Endodermal cell (in vitro differentiated cells): ENCODE results near the gene APH1B. TPM values are rescaled to one million over a fixed set of nuclear protein-coding genes. Genes with fewer than 3 reads are reported as not detected.
"Not testable (repeated sequence)": the region's sequence is repeated elsewhere in the genome, so short reads cannot be mapped to it uniquely, and the experiment has no call there.

Source experiments
- DNase-seq: peaks from one replicate; pipeline ENCODE4 v3.0.0-alpha.2; 2017
- H3K27ac ChIP-seq: 2 replicates; pipeline ENCODE4 v1.5.1; 2013; ENCODE audit warnings: mild to moderate bottlenecking, low read depth, low read length, moderate library complexity
- H3K27me3 ChIP-seq: 2 replicates; pipeline ENCODE4 v1.6.1; 2013; ENCODE audit warnings: mild to moderate bottlenecking, low read length, moderate library complexity; ENCODE audit not compliant: insufficient read depth, control insufficient read depth, poor library complexity, severe bottlenecking
- H3K36me3 ChIP-seq: 2 replicates; pipeline ENCODE4 v1.7.0; 2013; ENCODE audit warnings: mild to moderate bottlenecking, low read length, moderate library complexity; ENCODE audit not compliant: control insufficient read depth, insufficient read depth
- H3K4me1 ChIP-seq: one replicate; pipeline ENCODE4 v1.7.0; 2013; ENCODE audit warnings: low read length; ENCODE audit not compliant: control insufficient read depth, insufficient read depth
- H3K4me3 ChIP-seq: 2 replicates; pipeline ENCODE4 v1.5.1; 2013; ENCODE audit warnings: mild to moderate bottlenecking, low read length, moderate library complexity
- H3K9ac ChIP-seq: 2 replicates; pipeline ENCODE4 v1.6.1; 2013; ENCODE audit warnings: mild to moderate bottlenecking, low read length, moderate library complexity; ENCODE audit not compliant: poor library complexity, severe bottlenecking; ENCODE audit errors: extremely low read depth
- H3K9me3 ChIP-seq: 2 replicates; pipeline ENCODE4 v1.6.1; 2013; ENCODE audit warnings: mild to moderate bottlenecking, low read length, moderate library complexity; ENCODE audit not compliant: control insufficient read depth
- H3K27ac Mint-ChIP-seq: 2 replicates; pipeline ENCODE4 v1.8.0; 2020; ENCODE audit warnings: mixed read lengths
- H3K27me3 Mint-ChIP-seq: 2 replicates; pipeline ENCODE4 v1.8.0; 2021; ENCODE audit warnings: mild to moderate bottlenecking, mixed read lengths; ENCODE audit not compliant: insufficient read depth
- H3K36me3 Mint-ChIP-seq: 2 replicates; pipeline ENCODE4 v1.8.0; 2020; ENCODE audit warnings: low read depth, mixed read lengths
- H3K4me1 Mint-ChIP-seq: 2 replicates; pipeline ENCODE4 v1.8.0; 2020; ENCODE audit warnings: mixed read lengths
- H3K4me3 Mint-ChIP-seq: 2 replicates; pipeline ENCODE4 v1.8.0; 2020; ENCODE audit warnings: mild to moderate bottlenecking, moderate library complexity, mixed read lengths
- H3K9me3 Mint-ChIP-seq: 2 replicates; pipeline ENCODE4 v1.8.0; 2020; ENCODE audit warnings: mild to moderate bottlenecking, mixed read lengths
- CTCF ChIP-seq: fragments of 200-600 bp; sonication (generic); conservative IDR thresholded peaks from 2 replicates; pipeline ENCODE4 v1.5.0; 2021; ENCODE audit warnings: antibody characterized with exemption, mild to moderate bottlenecking
- WGBS, 2 experiments: methylation state at CpG; one replicate each; pipeline versions ENCODE4 v1.1.5 to v1.1.7; 2013; ENCODE audit warnings: missing lambda C conversion rate in 2 of 2, mixed read lengths in 1 of 2; ENCODE audit not compliant: insufficient coverage in 1 of 2, insufficient read length in 1 of 2; 5-methylcytosine and 5-hydroxymethylcytosine counted together
- total RNA-seq, 2 donors: library from RNA; stranded (reverse); fragmentation: NEBNext Ultra II Directional in 1 of 2; extraction: Animal tissue kit (Norgen Biotek cat#: 25700) in 1 of 2; gene quantifications; 2 replicates in 1 of 2; 3 replicates in 1 of 2; pipeline ENCODE4 v1.2.1, GENCODE V29; 2021

The APH1B gene
- total RNA-seq, 2 donors from 2014 or later = 19.5 to 22.7 TPM

DNA sequence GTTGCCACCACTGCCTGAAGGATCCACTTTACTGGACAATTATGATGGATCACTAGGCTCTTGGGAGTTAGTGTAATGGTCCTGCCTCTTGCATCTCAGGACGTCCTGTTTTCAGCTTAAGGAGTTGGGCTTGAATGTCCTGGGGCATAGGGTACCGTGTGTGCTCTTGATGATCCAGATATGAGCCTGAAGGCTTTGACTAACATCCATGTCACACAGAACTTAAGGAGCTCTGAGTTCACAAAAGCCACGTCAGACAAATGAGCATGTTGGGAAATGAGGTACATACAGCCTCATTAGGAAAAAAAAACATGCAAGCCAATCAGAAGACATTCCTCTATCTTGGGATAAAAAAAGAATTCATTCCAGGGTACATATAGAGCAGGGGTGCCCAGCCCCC lies 63.5 kb downstream of the APH1B start:
- H3K4me3 Mint-ChIP-seq = no peak overlapping the region
- peaks cover 53% of the 10 kb centered on the region for H3K4me1 Mint-ChIP-seq
- H3K36me3 Mint-ChIP-seq = no peaks in the 10 kb centered on the region
- no peaks in the 10 kb centered on the region for H3K36me3 ChIP-seq
- H3K4me1 ChIP-seq = peaks cover 15% of the 10 kb centered on the region
- no peak overlapping the region for H3K4me3 ChIP-seq
- peaks cover 27% of the 10 kb centered on the region for H3K27me3 Mint-ChIP-seq
- DNase-seq = no peak
- no peak overlapping the region for H3K9ac ChIP-seq
- no peak overlapping the region for H3K27ac Mint-ChIP-seq
- no peaks in the 10 kb centered on the region for H3K9me3 ChIP-seq
- H3K27ac ChIP-seq = no peak overlapping the region
- H3K27me3 ChIP-seq = peaks cover 28% of the 10 kb centered on the region
- H3K9me3 Mint-ChIP-seq = no peaks in the 10 kb centered on the region
- WGBS, 2 experiments = 100% methylated on average over 1 to 3 of the region's 3 CpGs
- TF ChIP-seq CTCF = no peak

DNA sequence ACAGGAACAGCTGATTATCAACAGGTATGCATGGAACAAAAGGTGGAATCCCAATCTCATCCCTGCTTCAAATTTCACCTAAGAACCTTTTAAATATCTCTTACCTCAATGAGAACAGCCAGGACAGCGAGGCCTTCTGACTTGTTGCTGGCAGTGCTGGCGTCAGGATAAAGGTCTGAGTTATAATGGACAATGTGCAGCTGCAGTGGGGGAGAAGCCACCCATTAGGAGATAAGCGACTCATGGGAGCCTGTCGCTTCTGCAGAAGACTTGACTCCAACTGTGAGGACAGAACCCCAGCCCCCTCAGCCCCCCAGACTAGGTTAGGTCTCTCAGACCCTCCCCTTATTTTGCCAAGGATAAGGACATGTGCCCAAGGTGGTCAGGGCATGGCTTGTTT lies 64.5 kb downstream of the APH1B start:
- peaks cover 28% of the 10 kb centered on the region for H3K27me3 ChIP-seq
- no peak overlapping the region for H3K4me3 Mint-ChIP-seq
- 98 to 100% methylated on average over 2 to 4 of the region's 4 CpGs for WGBS, 2 experiments

DNA sequence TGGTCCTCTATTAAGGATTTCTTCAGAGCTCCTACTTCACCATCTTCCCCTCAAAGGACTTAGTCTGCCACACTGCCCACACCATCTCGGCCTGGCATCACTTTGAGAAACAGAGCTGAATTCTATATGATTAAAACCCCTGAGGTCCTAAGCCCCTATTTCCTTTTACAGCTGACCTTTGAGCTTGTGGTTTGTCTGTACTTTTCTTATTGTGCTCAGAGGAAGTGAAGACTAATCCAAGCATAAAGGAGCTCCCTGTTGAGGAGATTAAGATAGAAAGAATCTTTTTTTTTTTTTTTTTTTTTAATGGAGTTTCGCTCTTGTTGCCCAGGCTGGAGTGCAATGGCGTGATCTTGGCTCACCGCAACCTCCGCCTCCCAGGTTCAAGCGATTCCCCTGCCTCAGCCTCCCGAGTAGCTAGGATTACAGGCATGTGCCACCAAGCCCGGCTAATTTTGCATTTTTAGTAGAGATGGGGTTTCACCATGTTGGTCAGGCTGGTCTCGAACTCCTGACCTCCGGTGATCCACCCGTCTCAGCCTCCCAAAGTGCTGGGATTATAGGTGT lies 65.7 kb downstream of the APH1B start:
- not testable (repeated sequence) for H3K27ac ChIP-seq, H3K9ac ChIP-seq, H3K4me3 Mint-ChIP-seq, H3K9me3 ChIP-seq, DNase-seq, H3K36me3 ChIP-seq, H3K27ac Mint-ChIP-seq, H3K36me3 Mint-ChIP-seq, H3K4me3 ChIP-seq, H3K9me3 Mint-ChIP-seq
- H3K27me3 Mint-ChIP-seq = peaks cover 31% of the 10 kb centered on the region
- WGBS, 2 experiments = 87 to 100% methylated on average over 3 to 11 of the region's 11 CpGs
- Histone ChIP-seq H3K27me3 (peaks cover 28% of the 10 kb centered on the region), H3K4me1 (peaks cover 19% of the 10 kb centered on the region)
- peaks cover 66% of the 10 kb centered on the region for H3K4me1 Mint-ChIP-seq

More for the DNA sequence above, 64.5 kb downstream of the APH1B start:
- H3K27ac Mint-ChIP-seq = no peak overlapping the region
- H3K36me3 ChIP-seq = no peaks in the 10 kb centered on the region
- H3K9me3 ChIP-seq = no peaks in the 10 kb centered on the region
- H3K27me3 Mint-ChIP-seq = peaks cover 33% of the 10 kb centered on the region
- no peak for TF ChIP-seq CTCF
- H3K4me1 Mint-ChIP-seq = peaks cover 59% of the 10 kb centered on the region
- no peaks in the 10 kb centered on the region for H3K9me3 Mint-ChIP-seq
- peaks cover 16% of the 10 kb centered on the region for H3K4me1 ChIP-seq
- no peaks in the 10 kb centered on the region for H3K36me3 Mint-ChIP-seq
- H3K27ac ChIP-seq = no peak overlapping the region
- no peak overlapping the region for H3K4me3 ChIP-seq
- DNase-seq = no peak
- H3K9ac ChIP-seq = no peak overlapping the region
